GM06990 (cell line): Measurements from ENCODE around the gene EZH2.

Experiments used
- DNase-seq: peaks from one replicate; pipeline ENCODE4 v3.0.0-alpha.2; 2011; ENCODE audit not compliant: insufficient read length; ENCODE audit errors: extremely low read depth
- H3K27me3 ChIP-seq: replicated peaks from 2 replicates; pipeline ENCODE4 v1.6.0; 2011; ENCODE audit warnings: low read length; ENCODE audit not compliant: control insufficient read depth, insufficient read depth
- H3K36me3 ChIP-seq: 2 replicates; pipeline ENCODE4 v1.5.1; 2011; ENCODE audit warnings: low read length; ENCODE audit not compliant: control insufficient read depth, insufficient read depth
- H3K4me3 ChIP-seq: replicated peaks from 2 replicates; pipeline ENCODE4 v1.5.1; 2011; ENCODE audit warnings: low read depth, mild to moderate bottlenecking, control low read depth, low read length
- TF ChIP-seq, protein P1 (sequence below): IDR thresholded peaks from 2 replicates; pipeline ENCODE4 v1.5.1; 2011; ENCODE audit warnings: low read length, control low read depth, mild to moderate bottlenecking, inconsistent platforms; ENCODE audit not compliant: insufficient read depth, poor library complexity, severe bottlenecking

EZH2 gene

GRCh38 chr7:148791546-148791945, 92.5 kb downstream of the EZH2 start:
- Histone ChIP-seq H3K4me3 (no peak overlapping the region), H3K27me3 (no peaks in the 10 kb centered on the region), H3K36me3 (peaks cover 17% of the 10 kb centered on the region)
- TF ChIP-seq, protein P1, sequence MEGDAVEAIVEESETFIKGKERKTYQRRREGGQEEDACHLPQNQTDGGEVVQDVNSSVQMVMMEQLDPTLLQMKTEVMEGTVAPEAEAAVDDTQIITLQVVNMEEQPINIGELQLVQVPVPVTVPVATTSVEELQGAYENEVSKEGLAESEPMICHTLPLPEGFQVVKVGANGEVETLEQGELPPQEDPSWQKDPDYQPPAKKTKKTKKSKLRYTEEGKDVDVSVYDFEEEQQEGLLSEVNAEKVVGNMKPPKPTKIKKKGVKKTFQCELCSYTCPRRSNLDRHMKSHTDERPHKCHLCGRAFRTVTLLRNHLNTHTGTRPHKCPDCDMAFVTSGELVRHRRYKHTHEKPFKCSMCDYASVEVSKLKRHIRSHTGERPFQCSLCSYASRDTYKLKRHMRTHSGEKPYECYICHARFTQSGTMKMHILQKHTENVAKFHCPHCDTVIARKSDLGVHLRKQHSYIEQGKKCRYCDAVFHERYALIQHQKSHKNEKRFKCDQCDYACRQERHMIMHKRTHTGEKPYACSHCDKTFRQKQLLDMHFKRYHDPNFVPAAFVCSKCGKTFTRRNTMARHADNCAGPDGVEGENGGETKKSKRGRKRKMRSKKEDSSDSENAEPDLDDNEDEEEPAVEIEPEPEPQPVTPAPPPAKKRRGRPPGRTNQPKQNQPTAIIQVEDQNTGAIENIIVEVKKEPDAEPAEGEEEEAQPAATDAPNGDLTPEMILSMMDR = no peak
- DNase-seq = no peak

DNA sequence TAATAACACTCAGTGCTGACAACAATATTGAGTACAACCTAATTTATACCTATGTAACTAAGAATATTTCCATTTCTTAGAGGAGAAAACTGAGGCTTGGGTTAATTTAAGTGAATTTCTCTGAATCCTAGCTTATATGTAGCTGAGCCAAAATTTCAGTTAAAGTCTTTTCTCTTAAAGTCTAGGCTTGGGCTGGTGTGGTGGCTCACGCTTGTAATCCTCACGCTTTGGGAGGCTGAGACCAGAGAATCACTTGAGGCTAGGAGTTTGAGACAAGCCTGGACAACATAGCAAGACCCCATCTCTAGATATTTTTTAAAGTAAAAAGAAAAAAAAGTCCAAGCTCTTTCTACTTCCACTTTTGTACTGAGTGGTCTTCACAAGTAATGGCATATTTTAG, 93.2 kb downstream of the EZH2 start:
- Histone ChIP-seq H3K4me3 (no peak overlapping the region), H3K36me3 (peaks cover 16% of the 10 kb centered on the region), H3K27me3 (no peaks in the 10 kb centered on the region)
- DNase-seq = no peak
- TF ChIP-seq, protein P1 = no peak

- TF ChIP-seq, protein P1 = no peak
- peaks cover 16% of the 10 kb centered on the region for H3K36me3 ChIP-seq
- DNase-seq = no peak
- H3K27me3 ChIP-seq = no peaks in the 10 kb centered on the region
- H3K4me3 ChIP-seq = no peak overlapping the region
Observed at GRCh38 chr7:148790131-148790726, 93.9 kb downstream of the EZH2 start.

GRCh38 chr7:148789220-148789619, 94.9 kb downstream of the EZH2 start:
- Histone ChIP-seq H3K27me3 (no peaks in the 10 kb centered on the region), H3K4me3 (no peak overlapping the region), H3K36me3 (peaks cover 14% of the 10 kb centered on the region)
- no peak for DNase-seq
- TF ChIP-seq, protein P1 = no peak

GRCh38 chr7:148787571-148788295, 96.4 kb downstream of the EZH2 start:
- TF ChIP-seq, protein P1 = no peak
- H3K27me3 ChIP-seq = no peaks in the 10 kb centered on the region
- peaks cover 17% of the 10 kb centered on the region for H3K36me3 ChIP-seq

More at GRCh38 chr7:148787571-148788295, 96.4 kb downstream of the EZH2 start:
- H3K4me3 ChIP-seq = no peak overlapping the region
- no peak for DNase-seq
